Activated naive CD8-positive, alpha-beta T cell treated with anti-CD3 and anti-CD28 coated beads, Interleukin-2, amount 10 ng/mL, durations not matched to agents 7 days and 5 days (primary cell): ENCODE measurements around the gene BHLHE23. TPM values are rescaled to one million over a fixed set of nuclear protein-coding genes. Genes with fewer than 3 reads are reported as not detected.
A peak's percentile ranks its signal among the peaks of the same experiment; 100 is the strongest.
"Not testable (repeated sequence)": the region's sequence is repeated elsewhere in the genome, so short reads cannot be mapped to it uniquely, and the experiment has no call there.

Experiments used
- ATAC-seq: fragments of 150-1000 bp; cut with Tn5 transposase; one replicate; pipeline ENCODE4 v1.10.0; 2021; ENCODE audit warnings: low read depth, moderate library complexity
- POLR2A ChIA-PET: fragments of 350-600 bp; sonication (Branson Sonifier 250); formaldehyde crosslinking; loops from one replicate; lab custom pipeline; 2021; ENCODE audit warnings: antibody characterized with exemption; lab: Charles Lee
- DNase-seq: peaks from one replicate; pipeline ENCODE4 v3.0.0; 2021
- H3K27ac Mint-ChIP-seq: one replicate; pipeline ENCODE4 v1.8.0; 2022; ENCODE audit warnings: mild to moderate bottlenecking, mixed read lengths
- H3K27me3 Mint-ChIP-seq: one replicate; pipeline ENCODE4 v1.8.0; 2022; ENCODE audit warnings: mild to moderate bottlenecking, moderate library complexity, mixed read lengths
- H3K36me3 Mint-ChIP-seq: one replicate; pipeline ENCODE4 v1.8.0; 2021; ENCODE audit warnings: mild to moderate bottlenecking, mixed read lengths
- H3K4me1 Mint-ChIP-seq: one replicate; pipeline ENCODE4 v1.8.0; 2021; ENCODE audit warnings: mixed read lengths
- H3K4me3 Mint-ChIP-seq: one replicate; pipeline ENCODE4 v1.8.0; 2022; ENCODE audit warnings: mild to moderate bottlenecking, moderate library complexity, mixed read lengths
- H3K9me3 Mint-ChIP-seq: one replicate; pipeline ENCODE4 v1.8.0; 2021; ENCODE audit warnings: mixed read lengths
- total RNA-seq, 2 experiments: library from RNA; stranded (reverse); gene quantifications; one replicate each; pipeline ENCODE4 v1.2.3, GENCODE V29; 2021

The BHLHE23 gene
- total RNA-seq, 2 experiments from 2014 or later, result not detected

DNA sequence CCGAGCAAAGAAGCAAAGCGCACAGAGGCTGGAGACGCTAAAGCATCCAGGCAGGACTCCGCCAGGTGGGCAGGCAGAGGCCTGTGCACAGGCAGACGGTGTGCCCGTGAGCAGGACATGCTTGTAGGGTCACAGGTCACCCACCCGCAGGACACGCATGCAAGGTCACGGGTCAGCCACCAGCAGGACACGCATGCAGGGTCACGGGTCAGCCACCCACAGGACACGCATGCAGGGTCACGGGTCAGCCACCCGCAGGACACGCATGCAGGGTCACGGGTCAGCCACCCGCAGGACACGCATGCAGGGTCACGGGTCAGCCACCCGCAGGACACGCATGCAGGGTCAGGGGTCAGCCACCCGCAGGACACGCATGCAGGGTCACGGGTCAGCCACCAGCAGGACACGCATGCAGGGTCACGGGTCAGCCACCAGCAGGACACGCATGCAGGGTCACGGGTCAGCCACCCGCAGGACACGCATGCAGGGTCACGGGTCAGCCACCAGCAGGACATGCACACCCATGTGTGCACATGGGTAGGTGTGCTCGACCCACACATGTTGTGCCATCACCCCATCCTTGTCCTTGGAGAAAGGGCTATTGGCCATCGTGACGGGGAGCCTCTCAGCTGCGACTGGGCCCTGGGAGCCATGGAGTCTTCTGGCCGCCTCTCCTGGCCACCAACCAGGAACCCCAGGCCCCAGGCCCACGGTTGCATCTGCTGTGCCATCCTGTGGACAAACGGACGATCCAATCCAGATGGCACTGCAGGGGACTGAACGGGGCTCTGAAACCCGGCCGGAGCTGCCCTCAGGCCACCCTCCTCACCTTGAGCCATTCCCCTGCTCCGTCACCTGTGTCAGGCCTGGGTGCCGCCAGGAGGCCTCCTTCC, 28.2 kb upstream of the BHLHE23 start:
- H3K36me3 Mint-ChIP-seq, H3K4me3 Mint-ChIP-seq, ATAC-seq, H3K9me3 Mint-ChIP-seq, DNase-seq, POLR2A ChIA-PET, H3K27ac Mint-ChIP-seq, H3K4me1 Mint-ChIP-seq: not testable (repeated sequence)
- H3K27me3 Mint-ChIP-seq, result peaks cover 15% of the 10 kb centered on the region

DNA sequence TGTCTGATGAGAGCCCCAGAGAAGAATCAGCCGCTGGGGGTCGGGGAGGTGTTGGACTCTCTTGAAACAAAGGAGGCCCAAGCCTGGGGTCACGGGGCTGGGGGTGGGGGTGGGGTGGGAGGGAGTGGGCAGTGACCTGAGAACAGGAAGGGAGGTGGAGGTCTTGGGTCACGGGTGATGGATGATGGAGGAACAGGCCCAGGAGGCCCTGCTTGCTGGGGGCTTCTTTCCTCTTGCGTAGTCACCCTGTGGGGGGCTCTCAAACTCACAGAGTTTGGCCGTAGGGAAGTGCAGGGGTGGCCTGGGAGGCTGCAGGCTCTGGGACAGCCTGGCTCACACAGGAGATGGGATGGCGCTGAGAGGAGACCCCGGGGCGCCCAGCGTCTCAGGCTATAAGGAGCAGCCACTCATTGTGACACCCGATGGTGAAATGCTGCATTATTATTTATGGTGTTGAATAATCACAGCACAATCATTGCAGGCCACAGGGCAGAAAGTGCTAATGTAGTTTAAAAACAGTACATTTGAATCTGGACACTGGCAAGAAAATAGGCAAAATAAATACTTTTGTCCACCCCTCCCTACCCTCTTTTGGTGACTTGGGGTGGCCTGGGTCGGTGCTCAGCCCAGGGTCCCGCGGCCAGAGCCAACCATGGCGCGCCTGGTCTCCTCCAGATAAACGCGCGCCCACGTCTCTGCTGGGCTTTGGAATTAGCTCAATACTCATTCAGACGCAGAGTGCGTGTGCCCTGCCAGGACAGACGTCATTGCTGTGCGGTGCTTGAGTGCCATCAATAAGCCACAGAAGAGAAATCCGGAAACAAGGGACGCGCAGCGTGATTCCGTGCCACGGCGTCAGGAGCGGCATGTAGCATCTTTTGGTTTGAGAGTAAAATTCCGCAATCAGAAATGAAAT, 27.3 kb upstream of the BHLHE23 start:
- H3K36me3 Mint-ChIP-seq, result no peaks in the 10 kb centered on the region
- DNase-seq (no peak), ATAC-seq (no peak)
- POLR2A ChIA-PET, result no interaction called here
- H3K27me3 Mint-ChIP-seq, result peaks cover 15% of the 10 kb centered on the region
- no peaks in the 10 kb centered on the region for H3K9me3 Mint-ChIP-seq
- no peak overlapping the region for H3K4me3 Mint-ChIP-seq
- H3K27ac Mint-ChIP-seq, result no peak overlapping the region
- H3K4me1 Mint-ChIP-seq, result peaks cover 5% of the 10 kb centered on the region

GRCh38 chr20:63032861-63033793, 26.4 kb upstream of the BHLHE23 start:
- POLR2A ChIA-PET, result no interaction called here
- no peak overlapping the region for H3K27ac Mint-ChIP-seq
- no peaks in the 10 kb centered on the region for H3K9me3 Mint-ChIP-seq
- peaks cover 19% of the 10 kb centered on the region for H3K27me3 Mint-ChIP-seq
- no peaks in the 10 kb centered on the region for H3K36me3 Mint-ChIP-seq
- ATAC-seq, result no peak
- H3K4me3 Mint-ChIP-seq, result peak overlapping the region; percentile 72
- no peak for DNase-seq
- H3K4me1 Mint-ChIP-seq, result peaks cover 5% of the 10 kb centered on the region

DNA sequence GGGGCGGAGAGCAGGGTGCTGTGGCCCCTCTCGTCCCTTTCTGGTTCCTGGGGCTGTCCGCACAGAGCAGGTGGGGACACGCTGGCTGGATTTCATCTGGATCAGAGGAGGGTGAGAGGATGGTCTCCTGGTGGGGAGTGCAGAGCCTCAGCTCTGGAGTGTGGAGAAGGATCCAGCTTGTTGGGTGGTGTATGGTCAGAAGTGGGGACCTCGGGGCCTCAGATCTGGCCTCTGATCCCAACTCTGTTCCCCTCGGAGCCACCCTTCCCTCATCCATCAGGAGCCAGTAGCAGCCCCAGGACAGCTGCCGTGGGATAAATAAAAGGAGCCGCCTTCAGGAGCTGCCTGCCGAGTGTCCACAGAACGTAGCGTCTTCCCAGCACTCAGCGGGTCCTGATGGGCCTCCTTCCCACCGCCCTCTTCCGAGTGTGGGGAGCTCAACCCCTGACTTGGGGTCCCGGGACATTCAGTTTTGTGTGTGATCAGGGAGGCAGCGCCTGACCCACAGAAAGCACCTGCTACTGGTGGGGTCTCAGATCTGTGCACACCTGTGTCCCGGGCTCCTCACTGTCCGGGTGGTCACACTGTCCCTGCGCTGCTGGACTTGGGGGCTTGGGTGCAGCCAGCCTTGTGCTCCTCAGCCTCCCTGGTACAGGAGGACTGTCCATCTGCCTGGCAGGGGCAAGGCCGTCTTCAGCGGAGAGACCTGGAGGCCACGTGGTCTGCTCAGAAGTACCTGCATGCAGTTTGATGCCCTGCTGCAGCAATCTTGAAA, 25.4 kb upstream of the BHLHE23 start:
- Mint-ChIP-seq H3K4me1 (peaks cover 5% of the 10 kb centered on the region), H3K27me3 (peaks cover 25% of the 10 kb centered on the region), H3K4me3 (no peak overlapping the region), H3K36me3 (no peaks in the 10 kb centered on the region), H3K27ac (no peak overlapping the region), H3K9me3 (no peaks in the 10 kb centered on the region)
- ATAC-seq (no peak), DNase-seq (no peak)
- POLR2A ChIA-PET, result no interaction called here

GRCh38 chr20:63031251-63032014, 24.7 kb upstream of the BHLHE23 start:
- Mint-ChIP-seq H3K27ac (no peak overlapping the region), H3K4me1 (peaks cover 5% of the 10 kb centered on the region), H3K4me3 (no peak overlapping the region), H3K9me3 (no peaks in the 10 kb centered on the region), H3K36me3 (no peaks in the 10 kb centered on the region), H3K27me3 (peaks cover 24% of the 10 kb centered on the region)
- no peak for ATAC-seq
- POLR2A ChIA-PET, result no interaction called here
- no peak for DNase-seq

DNA sequence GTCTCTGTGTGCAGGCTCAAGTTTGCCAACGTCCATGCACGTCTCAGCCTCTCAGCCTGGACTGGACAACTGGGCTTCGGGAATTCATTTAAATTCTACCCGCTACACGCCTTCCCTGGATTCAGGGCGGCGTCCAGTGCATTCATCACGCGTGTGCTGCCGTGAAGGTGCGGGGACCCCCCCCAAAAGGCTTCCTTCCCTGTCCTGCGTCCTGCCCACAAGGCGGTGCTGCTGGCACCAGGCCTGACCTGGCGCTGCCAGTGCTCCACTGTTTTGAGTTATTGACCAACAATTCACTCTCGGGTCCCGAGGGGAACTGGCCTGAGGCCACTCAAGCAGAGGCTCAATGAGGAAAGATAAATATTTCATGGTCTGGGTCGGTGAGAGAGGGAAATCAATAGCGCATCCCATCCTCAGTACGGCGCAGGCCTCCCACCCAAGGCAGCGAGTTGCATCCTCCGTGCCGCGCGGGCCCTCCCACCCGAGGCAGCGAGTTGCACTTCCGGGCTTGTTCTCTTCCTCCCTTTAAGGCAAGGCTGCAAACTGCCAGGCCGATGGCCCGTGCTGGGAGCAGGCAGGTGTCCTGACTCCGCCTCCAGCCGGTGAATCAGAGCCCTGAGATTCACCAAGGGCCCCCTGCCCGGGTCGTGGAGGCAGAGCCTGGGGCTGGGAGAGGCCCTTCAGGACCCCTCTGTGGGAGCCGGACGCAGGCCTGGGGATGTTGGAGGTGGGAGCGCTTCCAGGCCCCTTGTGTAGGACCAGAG, 22.8 kb upstream of the BHLHE23 start:
- POLR2A ChIA-PET, result no interaction called here
- H3K9me3 Mint-ChIP-seq, result no peaks in the 10 kb centered on the region
- peaks cover 23% of the 10 kb centered on the region for H3K27me3 Mint-ChIP-seq
- ATAC-seq (peak; percentile 52), DNase-seq (peak; percentile 52)
- H3K4me3 Mint-ChIP-seq, result peak overlapping the region; percentile 40
- H3K36me3 Mint-ChIP-seq, result no peaks in the 10 kb centered on the region
- H3K4me1 Mint-ChIP-seq, result peaks cover 8% of the 10 kb centered on the region
- no peak overlapping the region for H3K27ac Mint-ChIP-seq

DNA sequence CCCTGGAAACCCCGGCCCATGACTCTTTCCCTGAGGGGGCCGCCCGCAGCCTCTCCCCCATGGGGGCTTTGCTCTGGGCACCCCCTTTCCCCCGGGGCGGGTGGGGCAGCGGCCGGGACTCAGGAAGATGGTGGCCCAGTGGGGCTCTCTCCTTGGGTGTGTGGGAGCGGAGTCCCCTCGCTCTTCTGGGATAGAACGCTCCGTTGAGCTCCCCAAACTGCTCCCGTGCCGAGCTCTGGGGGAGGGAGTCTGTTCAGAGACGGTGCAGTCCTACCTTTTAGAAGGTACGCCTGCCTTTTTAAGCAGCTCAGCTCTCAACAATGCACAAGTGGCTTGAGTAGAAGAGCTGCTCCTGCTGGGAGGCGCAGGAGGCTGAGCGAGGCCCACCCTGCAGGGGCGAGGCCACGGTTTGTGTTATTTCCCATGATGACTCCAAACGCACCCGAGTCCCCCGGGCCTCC, 21.7 kb upstream of the BHLHE23 start:
- peak overlapping the region; percentile 22 for H3K4me3 Mint-ChIP-seq
- no peaks in the 10 kb centered on the region for H3K9me3 Mint-ChIP-seq
- no peak for ATAC-seq
- H3K27me3 Mint-ChIP-seq, result peaks cover 23% of the 10 kb centered on the region
- H3K27ac Mint-ChIP-seq, result no peak overlapping the region
- peaks cover 8% of the 10 kb centered on the region for H3K4me1 Mint-ChIP-seq
- DNase-seq, result no peak
- no peaks in the 10 kb centered on the region for H3K36me3 Mint-ChIP-seq
- POLR2A ChIA-PET, result interaction anchor here (1.1 kb wide), 1 partner anchor 919 kb away, joined by 3 read pairs; no protein-coding TSS in a partner anchor

DNA sequence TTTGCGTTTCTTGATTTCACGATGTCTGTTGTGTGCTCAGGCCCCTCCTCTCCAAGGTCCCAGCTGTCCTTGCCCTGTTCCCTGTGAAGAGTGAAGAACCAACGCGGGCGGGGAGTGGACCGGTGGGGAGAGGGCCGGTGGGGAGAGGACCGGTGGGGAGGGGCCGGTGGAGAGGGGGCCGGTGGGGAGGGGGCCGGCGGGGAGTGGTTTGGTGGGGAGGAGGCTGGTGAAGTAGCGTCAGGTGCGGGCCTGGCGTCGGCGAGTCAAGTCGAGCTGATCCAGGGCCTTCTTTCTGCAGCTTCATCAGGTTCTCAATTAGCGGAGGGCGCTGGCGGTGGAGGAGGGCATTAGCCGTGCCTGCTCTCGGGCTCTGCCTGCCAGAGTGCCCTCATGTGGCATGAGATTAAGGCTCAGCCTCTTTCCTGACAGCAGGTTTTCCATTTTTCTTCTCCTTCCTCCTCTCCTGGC, 21.2 kb upstream of the BHLHE23 start:
- POLR2A ChIA-PET, result interaction anchor here (1.1 kb wide), 1 partner anchor 920 kb away, joined by 3 read pairs; no protein-coding TSS in a partner anchor
- H3K4me3 Mint-ChIP-seq, result peak overlapping the region; percentile 22
- peaks cover 6% of the 10 kb centered on the region for H3K4me1 Mint-ChIP-seq
- H3K36me3 Mint-ChIP-seq, result no peaks in the 10 kb centered on the region
- no peak overlapping the region for H3K27ac Mint-ChIP-seq
- H3K27me3 Mint-ChIP-seq, result peaks cover 21% of the 10 kb centered on the region
- ATAC-seq (no peak), DNase-seq (no peak)
- no peaks in the 10 kb centered on the region for H3K9me3 Mint-ChIP-seq

- no peaks in the 10 kb centered on the region for H3K36me3 Mint-ChIP-seq
- no peak overlapping the region for H3K27ac Mint-ChIP-seq
- peaks cover 21% of the 10 kb centered on the region for H3K27me3 Mint-ChIP-seq
- ATAC-seq (no peak), DNase-seq (no peak)
- no peak overlapping the region for H3K4me3 Mint-ChIP-seq
- H3K9me3 Mint-ChIP-seq, result no peaks in the 10 kb centered on the region
- H3K4me1 Mint-ChIP-seq, result peaks cover 2% of the 10 kb centered on the region
- POLR2A ChIA-PET, result no interaction called here
These were observed 20.6 kb upstream of the BHLHE23 start for GRCh38 chr20:63027221-63027921.

DNA sequence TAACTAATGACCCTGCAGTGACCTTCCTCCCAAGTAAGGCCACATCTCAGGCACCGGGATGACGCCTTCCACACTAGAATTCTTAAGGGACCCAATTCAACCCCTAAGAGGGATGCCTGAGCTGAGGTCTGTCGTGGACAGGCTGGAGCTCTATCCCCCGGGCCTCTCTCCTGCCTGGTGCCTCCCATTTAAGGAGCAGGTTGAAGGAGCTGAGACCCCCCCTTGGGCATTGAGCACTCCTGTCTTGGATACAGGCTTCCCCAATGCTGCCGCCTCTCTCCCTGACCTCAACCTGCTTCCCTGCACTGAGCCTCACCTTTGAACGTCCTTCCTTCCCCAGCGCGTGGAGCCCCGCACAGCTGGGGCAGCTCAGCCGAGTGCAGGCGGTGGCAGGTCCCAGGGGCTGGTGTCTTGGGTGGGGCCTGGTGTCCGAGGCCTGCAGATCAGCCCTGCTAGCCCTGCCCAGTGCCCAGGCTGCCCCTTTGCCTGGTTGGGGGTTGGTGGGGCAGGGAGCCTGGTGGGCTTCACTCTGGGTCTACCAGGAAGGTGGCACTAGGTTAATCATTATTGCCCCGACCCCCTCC, 19.9 kb upstream of the BHLHE23 start:
- POLR2A ChIA-PET, result no interaction called here
- no peak overlapping the region for H3K27ac Mint-ChIP-seq

More for the DNA sequence above, 19.9 kb upstream of the BHLHE23 start:
- no peak for DNase-seq
- ATAC-seq, result no peak
- no peaks in the 10 kb centered on the region for H3K9me3 Mint-ChIP-seq
- peaks cover 2% of the 10 kb centered on the region for H3K4me1 Mint-ChIP-seq
- no peaks in the 10 kb centered on the region for H3K36me3 Mint-ChIP-seq
- no peak overlapping the region for H3K4me3 Mint-ChIP-seq
- H3K27me3 Mint-ChIP-seq, result peaks cover 21% of the 10 kb centered on the region
